Measurements from ENCODE around the gene PPP5C. TPM values are rescaled to one million over a fixed set of nuclear protein-coding genes. Genes with fewer than 3 reads are reported as not detected.

Gene PPP5C
- total and polyA plus RNA-seq, 2 of the 8 experiments (the other 6 are each of a cell fraction or from before 2014, with no cell fraction given): 112 to 156 TPM

DNA sequence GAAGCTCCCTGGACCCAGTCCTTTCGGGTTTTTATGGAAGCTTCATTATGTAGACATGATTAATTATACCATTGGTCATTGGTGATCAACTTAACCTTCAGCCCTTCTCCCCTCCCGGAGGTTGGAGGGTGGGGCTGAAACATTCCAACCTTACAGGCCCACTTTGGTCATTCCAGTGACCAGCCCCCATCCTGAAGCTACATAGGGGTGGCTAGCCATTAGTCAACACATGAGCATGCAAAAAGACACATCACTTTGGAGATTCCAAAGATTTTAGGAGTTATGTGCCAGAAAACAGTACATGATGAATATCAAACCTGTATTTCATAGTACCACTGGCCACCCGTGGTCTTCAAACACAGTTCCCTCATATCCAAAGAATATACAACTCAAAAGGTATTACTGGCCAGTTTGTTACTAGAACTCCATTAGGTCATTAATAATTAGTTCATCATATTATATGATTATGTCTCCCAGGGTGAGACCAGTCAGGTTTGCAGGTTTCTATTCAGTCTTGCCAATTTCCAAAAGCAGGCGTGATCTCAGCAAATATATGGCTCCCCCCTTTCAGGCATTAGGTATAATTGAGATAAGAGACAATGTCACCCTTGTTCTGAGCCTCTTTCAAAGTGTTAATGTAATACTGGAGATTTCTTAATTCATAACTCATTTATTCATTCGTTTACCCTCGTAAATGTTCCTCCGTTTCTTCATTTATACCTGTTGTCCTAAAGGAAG lies 11.1 kb downstream of the PPP5C start:
- Histone ChIP-seq H3K4me2 (ENCODE audit: insufficient read depth in 1 of 2, low read depth in 2 of 2, low read length in 2 of 2) (no peak overlapping the region), H3K4me1 (replicated peaks in 1 of 4; ENCODE audit: control insufficient read depth in 3 of 4, insufficient read depth in 4 of 4, low read length in 3 of 4) (no peaks in the 10 kb centered on the region; a peak in 1 of 7 replicates), H2AFZ (ENCODE audit: low read length) (no peak overlapping the region), H2BK12ac (ENCODE audit: low read depth, low read length) (no peak overlapping the region), H3K56ac (replicated peaks; ENCODE audit: insufficient read length, low read depth, low read length) (no peak overlapping the region), H3K79me2 (ENCODE audit: control insufficient read depth in 1 of 2, insufficient read depth in 2 of 2, low read length in 2 of 2) (peaks cover 0 to 41% of the 10 kb centered on the region in 2 experiments; a peak in 3 of 4 replicates), H2BK20ac (ENCODE audit: low read length) (no peak overlapping the region), H3K9me3 (ENCODE audit: insufficient read depth in 2 of 2, low read depth in 1 of 2, low read length in 1 of 2) (no peaks in the 10 kb centered on the region), H3K23ac (ENCODE audit: insufficient read length) (no peak overlapping the region), H3K14ac (ENCODE audit: insufficient read length) (no peak overlapping the region), H3K4ac (replicated peaks; ENCODE audit: insufficient read length, low read depth, low read length) (no peak overlapping the region), H4K20me1 (replicated peaks in 1 of 2; ENCODE audit: control insufficient read depth in 1 of 2, insufficient read depth in 2 of 2, low read length in 2 of 2) (peaks cover 9 to 12% of the 10 kb centered on the region in 2 experiments), H4K5ac (ENCODE audit: insufficient read length, low read depth, low read length) (no peak overlapping the region), H2BK15ac (ENCODE audit: low read length) (no peak overlapping the region), H3K23me2 (ENCODE audit: low read depth, low read length) (no peaks in the 10 kb centered on the region), H2BK120ac (replicated peaks; ENCODE audit: low read depth, low read length) (no peak overlapping the region), H3K79me1 (ENCODE audit: low read depth, low read length) (peaks cover 17% of the 10 kb centered on the region), H3K9ac (replicated peaks in 1 of 4; ENCODE audit: extremely low read depth in 1 of 4, low read depth in 3 of 4, low read length in 3 of 4) (no peak overlapping the region), H2AK5ac (ENCODE audit: low read depth, low read length) (no peak overlapping the region), H3K27me3 (replicated peaks in 1 of 4; ENCODE audit: control insufficient read depth in 3 of 4, extremely low read depth in 1 of 4, insufficient read depth in 3 of 4, low read length in 3 of 4) (no peaks in the 10 kb centered on the region), H3K4me3 (ENCODE audit: extremely low read depth in 1 of 4, insufficient read depth in 2 of 4, low read depth in 3 of 4, low read length in 4 of 4) (no peak overlapping the region), H4K91ac (replicated peaks; ENCODE audit: insufficient read length, low read length) (no peak overlapping the region), H4K8ac (ENCODE audit: extremely low read depth, insufficient read depth, low read length) (no peak overlapping the region), H3K36me3 (ENCODE audit: control insufficient read depth in 2 of 4, insufficient read depth in 4 of 4, low read length in 3 of 4) (peaks cover 21 to 38% (median 28%) of the 10 kb centered on the region in 4 experiments; a peak in 7 of 8 replicates), H2BK5ac (ENCODE audit: low read depth, low read length) (no peak overlapping the region), H3K27ac (ENCODE audit: low read depth, low read length) (no peak overlapping the region), H3K18ac (ENCODE audit: extremely low read depth, low read length) (no peak overlapping the region)
- CTCF ChIA-PET (ENCODE audit: partially characterized antibody): interaction anchor here (0.9 to 4.8 kb wide), 5 partner anchors 10 to 187 kb away, joined by 3 to 23 read pairs (median 11); partner anchors contain the start of gene PPP5C
- POLR2A ChIA-PET (ENCODE audit: partially characterized antibody): interaction anchor here (1.4 kb wide), 1 partner anchor 24 kb away, joined by 3 read pairs; no protein-coding TSS in a partner anchor
- no peak for DNase-seq (ENCODE audit: low read depth in 1 of 2, low spot score in 2 of 2)
- TF ChIP-seq NANOG (IDR thresholded peaks at IDR 0.05; ENCODE audit: insufficient read depth, low read depth, low read length, poor library complexity, severe bottlenecking): no peak
- TF ChIP-seq, protein P1, sequence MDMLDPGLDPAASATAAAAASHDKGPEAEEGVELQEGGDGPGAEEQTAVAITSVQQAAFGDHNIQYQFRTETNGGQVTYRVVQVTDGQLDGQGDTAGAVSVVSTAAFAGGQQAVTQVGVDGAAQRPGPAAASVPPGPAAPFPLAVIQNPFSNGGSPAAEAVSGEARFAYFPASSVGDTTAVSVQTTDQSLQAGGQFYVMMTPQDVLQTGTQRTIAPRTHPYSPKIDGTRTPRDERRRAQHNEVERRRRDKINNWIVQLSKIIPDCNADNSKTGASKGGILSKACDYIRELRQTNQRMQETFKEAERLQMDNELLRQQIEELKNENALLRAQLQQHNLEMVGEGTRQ (IDR thresholded peaks at IDR 0.05; ENCODE audit: low read length): no peak
- no peak for TF ChIP-seq GABPA (IDR thresholded peaks at IDR 0.05; ENCODE audit: borderline replicate concordance, insufficient read depth, low read length)
- no peak for TF ChIP-seq SP2 (IDR thresholded peaks at IDR 0.05; ENCODE audit: low read length)
- TF ChIP-seq SIX5 (IDR thresholded peaks at IDR 0.05; ENCODE audit: low read depth, low read length): no peak
- WGBS, 2 experiments (ENCODE audit: extremely low coverage in 1 of 2, insufficient coverage in 1 of 2, insufficient read length in 1 of 2, insufficient replicate concordance in 2 of 2, low coverage in 1 of 2, low lambda C conversion rate in 2 of 2, missing lambda C conversion rate in 1 of 2): 89% methylated on average over 7 of the region's 7 CpGs; no CpG with 5 or more reads in 1 of the 2 experiments
- no peak for FAIRE-seq

Data from H1 (cell line).